Ascending aorta (tissue), 2 donors: ENCODE data around the gene UST. TPM values are rescaled to one million over a fixed set of nuclear protein-coding genes. Genes with fewer than 3 reads are reported as not detected.

Experiments
- DNase-seq, 2 donors: peaks; one replicate each; pipeline ENCODE4 v3.0.0-alpha.2; 2019; ENCODE audit warnings: low spot score in 2 of 2
- H3K27ac ChIP-seq, 2 donors: fragments of 200-600 bp; sonication (generic); one replicate each; pipeline ENCODE4 v1.5.1; 2016 to 2017; ENCODE audit warnings: mild to moderate bottlenecking in 1 of 2
- H3K27me3 ChIP-seq: fragments of 200-600 bp; sonication (generic); one replicate; pipeline ENCODE4 v1.5.1; 2017
- H3K36me3 ChIP-seq, 2 donors: fragments of 200-600 bp; sonication (generic); one replicate each; pipeline ENCODE4 v1.5.1; 2016
- H3K4me1 ChIP-seq, 2 donors: fragments of 200-600 bp; sonication (generic); one replicate each; pipeline ENCODE4 v1.5.1; 2016 to 2017; ENCODE audit warnings: mild to moderate bottlenecking in 1 of 2
- H3K4me3 ChIP-seq, 2 donors: fragments of 200-600 bp; sonication (generic); one replicate each; pipeline ENCODE4 v1.5.1; 2016 to 2017; ENCODE audit warnings: mild to moderate bottlenecking in 1 of 2
- H3K9me3 ChIP-seq, 2 donors: fragments of 200-600 bp; sonication (generic); one replicate each; pipeline ENCODE4 v1.5.1; 2016
- CTCF ChIP-seq, 3 experiments: fragments of 200-600 bp in 2 of 3; fragments of 450-650 bp in 1 of 3; sonication (generic) in 2 of 3; IDR thresholded peaks; one replicate each; pipeline ENCODE4 v1.5.1; 2016 to 2019; ENCODE audit warnings: antibody characterized with exemption in 3 of 3, mild to moderate bottlenecking in 1 of 3, moderate library complexity in 1 of 3
- intact Hi-C: fragments of 100-400 bp; cut with DNase I; formaldehyde crosslinking; loops from one replicate; pipeline ENCODE4 v1.15.1; 2023
- total RNA-seq: library from RNA; depleted of rRNA; stranded (reverse); fragments of >200 nt; gene quantifications from one replicate; pipeline ENCODE4 v1.1.0, GENCODE V29; 2016

The UST gene
- total RNA-seq, 1 donor from 2014 or later, result 27.0 TPM

- intact Hi-C loops, result no loop called here
- Histone ChIP-seq H3K9me3 (no peaks in the 10 kb centered on the region), H3K4me3 (no peak overlapping the region), H3K4me1 (no peaks in the 10 kb centered on the region), H3K27me3 (no peaks in the 10 kb centered on the region), H3K27ac (no peak overlapping the region), H3K36me3 (no peaks in the 10 kb centered on the region)
- no peak for DNase-seq
- no peak for TF ChIP-seq CTCF (IDR thresholded peaks at IDR 0.05)
Measured at GRCh38 chr6:148979014-148979901, 232.4 kb downstream of the UST start.

GRCh38 chr6:148980234-148980633 is 233.4 kb downstream of the UST start:
- Histone ChIP-seq H3K27ac (no peak overlapping the region), H3K36me3 (no peaks in the 10 kb centered on the region), H3K4me1 (no peaks in the 10 kb centered on the region), H3K4me3 (no peak overlapping the region), H3K9me3 (no peaks in the 10 kb centered on the region), H3K27me3 (no peaks in the 10 kb centered on the region)
- TF ChIP-seq CTCF (IDR thresholded peaks at IDR 0.05), result no peak
- DNase-seq, result no peak
- intact Hi-C loops, result no loop called here

GRCh38 chr6:148981515-148981914 is 234.7 kb downstream of the UST start:
- no peak for TF ChIP-seq CTCF (IDR thresholded peaks at IDR 0.05)
- DNase-seq, result no peak
- H3K27me3 ChIP-seq, result no peaks in the 10 kb centered on the region
- H3K4me1 ChIP-seq, result no peaks in the 10 kb centered on the region
- intact Hi-C loops, result no loop called here
- no peak overlapping the region for H3K4me3 ChIP-seq
- H3K9me3 ChIP-seq, result no peaks in the 10 kb centered on the region
- H3K36me3 ChIP-seq, result no peaks in the 10 kb centered on the region
- H3K27ac ChIP-seq, result no peak overlapping the region

GRCh38 chr6:148983101-148983761 is 236.4 kb downstream of the UST start:
- Histone ChIP-seq H3K9me3 (no peaks in the 10 kb centered on the region), H3K36me3 (no peaks in the 10 kb centered on the region), H3K27me3 (no peaks in the 10 kb centered on the region), H3K4me1 (no peaks in the 10 kb centered on the region), H3K4me3 (no peak overlapping the region), H3K27ac (no peak overlapping the region)
- no peak for TF ChIP-seq CTCF (IDR thresholded peaks at IDR 0.05)
- intact Hi-C loops, result no loop called here
- no peak for DNase-seq

- H3K4me1 ChIP-seq, result no peaks in the 10 kb centered on the region
- H3K27me3 ChIP-seq, result no peaks in the 10 kb centered on the region
- H3K9me3 ChIP-seq, result no peaks in the 10 kb centered on the region
- no peak for TF ChIP-seq CTCF (IDR thresholded peaks at IDR 0.05)
- H3K27ac ChIP-seq, result no peak overlapping the region
- no peak overlapping the region for H3K4me3 ChIP-seq
- H3K36me3 ChIP-seq, result no peaks in the 10 kb centered on the region
- no peak for DNase-seq
- intact Hi-C loops, result no loop called here
Measured at GRCh38 chr6:148983966-148984365, 237.1 kb downstream of the UST start.
